NCI-H748 (cell line): ENCODE measurements around the gene NDUFA13.
"Not testable (repeated sequence)": the region's sequence is repeated elsewhere in the genome, so short reads cannot be mapped to it uniquely, and the experiment has no call there.

ENCODE experiments used
- DNase-seq: peaks from one replicate; lab custom pipeline; 2025; ENCODE audit not compliant: unreplicated experiment; lab: John Stamatoyannopoulos, UW

The NDUFA13 gene

DNA sequence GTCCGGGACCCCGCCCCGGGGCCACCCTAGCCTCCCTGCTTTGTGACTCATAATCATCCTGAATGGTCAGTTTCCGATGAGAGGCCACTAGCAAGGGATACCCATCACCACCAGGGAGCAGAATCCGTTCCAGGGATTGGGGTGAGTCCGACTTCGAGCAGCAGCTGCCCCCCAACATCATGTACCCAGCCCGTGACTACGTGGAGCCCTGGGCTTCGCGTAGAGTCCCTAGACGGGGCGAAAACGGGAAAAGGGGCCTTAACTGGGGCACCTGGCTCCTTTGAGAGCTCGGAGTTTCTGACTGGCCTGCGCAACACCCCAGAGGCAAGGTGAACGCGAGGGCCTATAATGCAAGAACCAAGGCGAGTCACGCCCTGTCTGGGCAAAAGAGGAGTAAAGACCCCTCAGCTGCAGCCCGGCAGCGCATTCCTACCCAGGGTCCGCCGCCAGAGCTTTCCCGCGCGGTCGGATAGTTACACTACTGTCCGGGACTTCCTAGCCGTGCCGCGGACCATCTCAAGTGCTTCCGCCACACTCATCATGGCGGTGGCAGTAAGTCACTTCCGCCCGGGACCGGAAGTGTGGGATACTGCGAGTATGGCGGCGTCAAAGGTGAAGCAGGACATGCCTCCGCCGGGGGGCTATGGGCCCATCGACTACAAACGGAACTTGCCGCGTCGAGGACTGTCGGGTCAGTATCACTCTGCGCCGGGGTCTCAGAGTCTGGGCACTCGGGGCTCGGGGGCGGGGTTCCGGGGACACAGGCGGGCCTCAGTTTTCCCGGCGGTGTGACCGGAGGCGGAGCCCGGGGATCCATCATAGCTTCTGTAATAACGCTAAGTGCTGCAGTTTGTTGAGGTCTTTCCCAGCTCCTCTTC is at the start of gene NDUFA13:
Gene NDUFA13, plus strand, starts transcription at position 584 of the 878 bp plus-strand sequence. Its CDS starts 14 bp downstream, at position 598.
- DNase-seq, result peak; percentile 91

DNA sequence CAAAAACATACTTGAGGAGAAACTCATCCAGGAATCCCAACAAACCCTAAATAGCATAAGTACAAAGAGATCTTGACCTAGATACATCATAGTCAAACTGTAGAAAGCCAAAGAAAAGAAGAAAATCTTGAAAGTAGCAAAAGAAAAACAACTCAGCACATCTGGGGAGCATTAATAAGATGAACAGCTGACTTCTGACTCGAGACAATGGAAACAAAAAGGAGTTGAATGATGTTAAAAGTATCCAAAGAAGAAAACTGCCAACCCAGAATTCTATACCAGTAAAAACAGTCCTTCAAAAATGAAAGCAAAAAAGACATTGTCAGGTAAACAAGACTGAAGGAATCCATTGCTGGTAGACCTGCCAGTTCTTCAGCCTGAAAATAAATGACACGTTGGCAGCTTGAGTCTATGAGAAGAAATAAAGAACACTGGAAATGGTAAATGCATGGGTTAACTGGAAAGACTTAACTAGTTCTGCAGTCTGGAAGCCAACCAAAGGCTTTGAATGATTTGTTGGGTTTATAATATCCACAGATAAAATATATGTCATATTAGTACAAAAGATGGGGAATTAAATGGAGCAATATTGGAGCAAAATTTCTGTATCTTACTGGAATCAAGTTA is 47.5 kb upstream of the NDUFA13 start:
- DNase-seq, result no peak

DNA sequence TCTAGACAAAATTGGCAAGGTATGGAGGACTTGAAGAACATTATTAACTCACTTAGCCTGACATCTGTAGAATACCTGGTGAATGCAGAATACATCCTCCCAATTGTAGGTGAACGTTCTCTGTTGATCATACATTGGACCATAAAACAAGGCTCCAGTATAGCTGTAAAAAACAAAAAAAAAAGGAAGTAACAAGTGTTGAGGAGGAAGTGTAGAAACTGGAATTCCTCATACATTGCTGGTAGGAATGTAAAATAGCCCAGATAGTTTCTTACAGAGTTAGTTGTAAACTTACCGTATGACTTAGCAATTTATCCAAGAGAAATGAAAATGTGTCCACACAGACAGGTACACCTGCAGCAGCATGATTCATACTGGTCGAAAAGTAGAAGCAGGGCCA is 45.4 kb upstream of the NDUFA13 start:
- DNase-seq, result no peak

DNA sequence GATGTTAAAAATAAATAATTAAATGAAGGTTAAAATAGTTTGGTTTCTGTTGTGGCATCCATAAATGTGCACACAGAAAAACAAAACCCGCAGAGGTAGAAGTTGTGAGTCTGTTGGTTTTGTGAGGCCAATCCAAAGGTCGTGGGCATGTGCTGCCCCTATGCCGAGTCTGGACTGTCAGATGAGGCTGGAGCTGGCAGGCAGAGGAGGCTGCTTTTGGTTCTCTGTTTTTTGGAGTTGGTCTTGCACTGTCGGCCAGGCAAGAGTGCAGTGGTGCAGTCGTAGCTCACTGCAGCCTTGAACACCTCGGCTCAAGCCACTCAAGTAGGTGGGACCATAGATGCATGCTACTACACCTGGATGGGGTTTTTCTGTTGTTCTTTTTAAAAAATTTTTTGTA is 44.3 kb upstream of the NDUFA13 start:
- DNase-seq, result no peak

DNA sequence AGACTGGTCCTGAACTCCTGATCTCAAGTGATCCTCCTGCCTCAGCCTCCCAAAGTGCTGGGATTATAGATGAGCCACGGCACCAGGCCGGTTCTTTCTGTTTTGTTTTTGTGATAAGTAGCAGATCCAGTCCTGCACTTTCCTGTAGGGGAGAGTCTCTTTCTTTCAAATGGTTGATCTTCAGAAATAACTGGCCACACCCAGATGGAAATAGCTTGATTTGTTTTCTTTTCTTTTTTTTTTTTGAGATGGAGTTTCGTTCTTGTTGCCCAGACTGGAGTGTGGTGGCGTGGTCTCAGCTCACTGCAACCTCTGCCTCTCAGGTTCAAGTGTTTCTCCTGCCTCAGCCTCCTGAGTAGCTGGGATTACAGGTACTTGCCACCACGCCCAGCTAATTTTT is 43.9 kb upstream of the NDUFA13 start:
- not testable (repeated sequence) for DNase-seq

DNA sequence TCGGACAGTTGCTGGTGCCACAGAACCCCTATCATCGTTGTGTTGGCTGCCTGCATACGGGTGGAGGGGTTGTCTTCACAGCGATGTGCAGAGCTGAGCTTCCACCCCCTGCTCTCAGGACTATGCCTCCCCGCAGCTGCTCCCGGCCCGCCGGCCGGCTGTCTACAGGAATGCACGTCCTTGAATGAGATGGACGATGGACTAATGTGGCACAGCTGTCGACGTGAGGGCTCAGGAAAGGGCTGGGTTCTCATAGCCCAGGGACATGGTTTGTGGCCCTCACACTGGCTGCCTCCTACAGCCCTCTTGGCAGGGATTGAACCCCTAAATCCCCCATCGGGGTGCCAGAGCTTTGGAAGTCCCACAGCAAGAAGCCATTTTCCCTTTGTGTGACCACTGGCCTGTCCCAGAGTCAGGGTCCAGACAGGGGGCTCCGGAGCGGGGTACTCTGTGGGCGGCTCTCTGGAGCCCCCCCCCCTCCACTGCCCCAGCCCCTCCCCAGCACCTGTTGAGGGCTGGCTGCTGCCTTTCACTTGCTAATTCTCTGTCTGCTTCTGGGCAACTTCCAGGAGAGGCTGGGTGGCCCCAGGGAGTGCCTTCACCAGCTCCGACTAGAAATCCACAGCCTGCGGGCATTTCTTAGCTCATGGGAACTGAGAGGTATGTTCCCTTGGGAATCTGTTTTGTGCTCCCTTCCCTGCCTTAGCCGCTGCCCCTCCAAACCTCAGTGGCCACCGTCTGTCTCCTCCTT is 40.8 kb upstream of the NDUFA13 start:
- DNase-seq, result no peak

DNA sequence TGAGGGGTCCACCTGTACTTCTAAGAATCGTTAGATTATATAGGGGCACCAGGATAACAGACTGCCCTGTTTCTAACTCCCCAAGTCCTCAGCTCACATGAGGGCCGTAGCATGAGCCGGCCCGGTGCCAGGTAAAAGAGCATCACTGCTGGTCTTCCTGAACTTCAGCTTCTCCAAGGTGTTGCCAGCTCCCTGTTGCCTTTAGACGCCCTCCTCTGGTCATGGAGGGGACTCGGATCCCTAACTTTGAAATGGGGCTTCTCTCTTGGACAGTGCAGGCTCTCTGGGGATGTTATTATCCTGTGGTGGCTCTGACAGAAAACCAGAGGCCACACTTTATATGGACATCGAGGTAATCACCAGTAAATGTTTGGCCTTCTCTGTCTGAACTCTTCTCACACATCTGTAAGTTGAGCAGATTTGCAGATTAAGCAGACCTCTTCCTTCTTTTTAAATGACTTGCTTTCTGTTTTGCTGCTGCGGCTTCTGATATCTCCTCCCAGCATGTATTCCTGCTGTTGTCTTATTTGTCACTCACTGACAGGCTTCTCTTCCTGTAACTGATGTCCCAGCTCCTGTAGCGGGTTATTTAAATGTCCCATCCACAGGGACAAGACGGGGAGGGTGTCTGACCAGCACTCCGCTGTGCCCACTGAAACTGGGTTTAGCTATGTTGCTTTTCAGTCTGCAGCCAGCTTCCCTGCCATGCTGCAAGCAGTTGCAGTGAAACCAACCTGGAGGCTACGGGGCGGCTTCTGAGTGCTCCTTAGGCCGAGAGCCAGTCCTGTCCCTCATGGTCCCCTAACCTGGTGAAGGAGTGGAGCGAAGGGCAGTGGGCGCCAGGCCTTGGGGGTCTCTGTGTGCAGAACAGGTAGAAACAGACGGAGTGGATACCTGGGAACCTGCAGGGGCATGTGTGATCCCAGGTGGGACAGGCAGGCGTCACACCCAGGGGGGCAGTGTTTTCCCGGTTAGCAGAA is 39.9 kb upstream of the NDUFA13 start:
- no peak for DNase-seq

DNA sequence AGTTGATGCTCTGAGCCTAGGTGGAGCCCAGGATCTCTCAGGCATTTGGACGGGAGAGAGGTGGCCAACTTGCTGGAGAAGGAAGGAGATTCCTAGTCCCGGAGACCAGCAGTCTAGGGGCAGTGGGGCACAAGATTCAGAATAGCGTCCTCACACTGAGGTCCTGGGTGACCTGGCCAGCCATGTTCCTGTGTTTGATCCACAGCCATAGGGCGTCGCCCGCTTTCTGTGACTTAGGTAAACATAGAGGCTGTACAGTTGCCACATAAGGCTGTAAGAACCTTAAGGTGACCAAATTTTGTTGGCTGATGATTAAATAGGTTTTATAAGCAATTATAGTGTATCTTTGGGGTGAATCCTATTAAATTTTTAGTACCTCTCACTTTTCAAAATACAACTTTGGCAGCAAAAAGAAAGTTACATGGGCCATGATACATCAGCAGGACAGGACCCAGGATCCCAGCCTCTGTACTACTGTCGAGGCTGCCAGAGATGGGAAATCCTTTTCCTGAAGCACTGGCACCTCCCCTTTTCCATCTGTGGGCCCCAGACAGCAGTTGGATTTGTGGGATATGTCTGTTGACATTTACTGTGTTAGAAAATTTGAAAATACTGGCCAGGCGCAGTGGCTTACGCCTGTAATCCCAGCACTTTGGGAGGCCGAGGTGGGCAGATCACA is 38.2 kb upstream of the NDUFA13 start:
- DNase-seq, result peak; percentile 42

DNA sequence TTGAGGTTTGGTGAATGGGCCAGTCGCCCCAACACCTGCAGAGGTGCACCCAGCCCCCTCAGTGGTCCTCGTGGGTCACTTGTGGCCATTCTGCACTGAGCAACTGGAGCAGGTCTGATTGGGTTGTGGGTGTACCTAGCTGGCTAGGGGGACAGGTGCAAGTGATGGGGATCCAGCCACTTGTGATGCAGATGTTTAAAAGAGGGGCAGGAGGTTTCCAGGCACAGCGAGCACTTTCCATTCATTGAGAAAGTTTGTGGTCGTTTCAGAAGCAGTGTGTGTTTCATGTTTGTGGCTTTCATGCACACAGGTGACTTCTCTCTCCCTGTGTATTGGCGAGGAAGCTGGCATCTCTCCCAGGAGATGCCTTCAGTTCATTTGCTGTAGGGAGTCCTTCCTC is 35.3 kb upstream of the NDUFA13 start:
- no peak for DNase-seq

DNA sequence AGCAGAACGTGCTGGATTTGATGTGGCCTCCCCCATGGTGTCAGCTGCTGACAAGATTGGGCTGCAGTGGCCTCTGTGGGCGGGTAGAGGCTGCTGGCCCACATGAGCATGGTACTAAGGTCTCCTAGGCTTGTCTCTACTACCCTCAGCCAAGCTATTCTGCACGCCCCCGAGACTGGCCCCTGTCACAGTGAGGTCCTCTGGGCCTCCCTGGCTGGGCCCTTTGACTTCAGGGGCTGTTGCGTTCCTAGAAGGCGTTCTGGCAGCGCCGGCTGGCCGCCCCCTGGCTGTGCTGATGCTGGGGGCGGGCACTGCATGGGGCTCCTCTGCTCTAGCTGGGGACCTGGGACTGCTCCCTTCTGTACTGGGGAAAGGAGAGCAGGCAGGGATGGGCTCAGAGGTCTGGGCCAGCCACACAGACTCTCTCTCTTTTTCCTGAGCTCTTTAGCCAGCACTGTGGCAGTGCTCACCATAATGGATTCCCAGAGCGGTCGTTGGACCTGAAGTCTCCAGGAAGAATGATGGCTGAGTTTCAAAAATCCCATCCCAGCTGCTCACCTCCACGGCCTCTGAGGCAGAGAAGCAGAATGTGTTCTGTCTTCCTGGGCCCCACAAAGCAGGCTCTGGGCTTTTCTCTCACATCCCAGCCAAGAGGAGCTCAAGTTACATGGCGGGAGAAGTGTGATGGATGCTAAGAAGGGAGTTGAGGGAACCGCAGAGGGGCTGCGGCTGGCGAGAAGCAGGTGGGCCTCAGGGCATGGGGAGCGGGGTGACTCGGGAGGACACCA is 33.0 kb upstream of the NDUFA13 start:
- DNase-seq, result no peak

DNA sequence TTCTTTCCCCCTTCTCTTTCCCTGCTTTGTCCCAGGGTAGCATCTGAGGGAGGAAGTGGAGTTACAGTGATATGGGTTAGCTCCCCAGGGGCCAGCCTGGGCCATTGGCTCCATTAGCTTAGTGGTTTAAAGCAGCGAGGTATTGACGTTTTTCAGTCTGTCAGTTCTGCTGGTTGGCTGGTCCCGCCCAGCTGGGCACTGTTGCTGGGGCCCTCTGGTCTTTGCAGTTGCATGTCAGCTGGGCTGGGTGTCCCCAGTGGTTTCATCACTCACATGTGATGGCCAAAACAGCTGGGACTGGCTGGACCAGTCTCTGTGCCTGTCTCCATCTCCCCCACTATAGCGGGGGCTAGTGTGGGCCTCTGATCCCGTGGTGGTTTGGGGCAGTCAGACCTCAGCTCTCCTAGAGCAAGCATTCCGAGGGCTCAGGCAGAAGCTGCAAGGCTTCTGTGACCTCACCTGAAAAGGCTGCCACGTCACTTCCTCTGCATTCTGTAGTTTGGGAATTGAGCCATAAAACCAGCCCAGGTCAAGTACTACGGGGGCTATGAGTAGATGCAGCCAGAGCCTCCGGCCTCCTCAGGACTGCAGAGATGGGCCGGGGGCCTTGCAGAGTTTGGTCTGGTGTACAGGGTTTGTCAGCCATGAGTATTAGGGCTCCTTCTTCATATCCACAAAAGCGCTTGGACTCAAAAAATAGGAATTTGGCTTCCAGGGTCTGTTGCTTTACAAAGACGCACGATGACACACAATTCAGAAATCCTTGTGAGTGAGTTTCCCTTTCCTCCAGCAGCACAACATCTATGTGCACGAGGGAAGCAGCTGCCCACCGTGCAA is 30.6 kb upstream of the NDUFA13 start:
- no peak for DNase-seq

DNA sequence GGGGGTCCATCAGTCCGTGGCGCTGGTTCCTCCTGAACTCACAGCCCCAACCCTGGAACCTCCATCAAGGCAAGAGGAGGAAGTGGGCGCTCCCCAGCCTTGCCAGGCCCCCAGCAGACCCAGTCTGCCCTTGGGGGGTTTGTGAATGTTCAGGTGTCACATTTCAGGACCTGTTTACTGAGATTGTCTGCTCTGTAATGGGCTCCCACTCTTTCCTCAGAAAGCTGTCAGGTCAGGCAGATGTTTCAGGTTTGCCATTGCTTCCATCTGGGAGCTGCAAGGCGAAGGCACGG is 30.1 kb upstream of the NDUFA13 start:
- no peak for DNase-seq

DNA sequence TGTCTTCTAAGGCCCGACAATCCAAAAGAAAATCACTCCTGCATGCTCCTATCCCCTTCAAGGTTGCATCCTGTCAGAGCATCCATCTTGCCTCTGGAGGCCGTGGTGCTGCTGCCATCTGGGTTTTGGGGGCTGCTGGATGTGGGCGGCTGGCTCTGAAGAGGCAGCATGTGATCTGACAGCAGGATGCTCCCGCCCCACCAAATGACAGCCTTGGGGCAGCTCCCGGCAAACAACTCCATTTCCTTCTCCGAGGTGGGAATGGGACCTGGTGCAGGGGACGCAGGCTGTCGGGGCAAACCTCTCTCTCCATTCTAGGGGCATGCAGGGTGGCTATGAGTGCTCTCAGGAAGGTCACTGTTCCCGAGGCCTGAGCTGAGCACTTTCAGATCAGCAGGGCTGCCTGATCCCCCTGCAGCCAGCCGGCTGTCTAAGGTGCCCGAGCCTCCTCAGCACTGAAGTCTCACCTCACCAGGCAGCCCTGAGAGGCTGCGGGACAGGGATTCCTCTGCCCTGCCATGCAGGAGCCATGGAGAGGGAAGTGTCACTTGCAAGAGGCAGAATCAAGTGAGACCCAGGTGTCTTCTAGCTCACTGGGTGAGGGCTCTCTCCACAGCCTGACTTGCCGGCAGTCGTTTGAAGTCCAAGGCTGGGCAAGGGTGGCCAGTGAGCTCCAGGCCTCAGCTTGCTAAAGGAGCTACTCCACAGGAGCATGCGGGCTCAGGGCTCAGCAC is 29.5 kb upstream of the NDUFA13 start:
- no peak for DNase-seq

DNA sequence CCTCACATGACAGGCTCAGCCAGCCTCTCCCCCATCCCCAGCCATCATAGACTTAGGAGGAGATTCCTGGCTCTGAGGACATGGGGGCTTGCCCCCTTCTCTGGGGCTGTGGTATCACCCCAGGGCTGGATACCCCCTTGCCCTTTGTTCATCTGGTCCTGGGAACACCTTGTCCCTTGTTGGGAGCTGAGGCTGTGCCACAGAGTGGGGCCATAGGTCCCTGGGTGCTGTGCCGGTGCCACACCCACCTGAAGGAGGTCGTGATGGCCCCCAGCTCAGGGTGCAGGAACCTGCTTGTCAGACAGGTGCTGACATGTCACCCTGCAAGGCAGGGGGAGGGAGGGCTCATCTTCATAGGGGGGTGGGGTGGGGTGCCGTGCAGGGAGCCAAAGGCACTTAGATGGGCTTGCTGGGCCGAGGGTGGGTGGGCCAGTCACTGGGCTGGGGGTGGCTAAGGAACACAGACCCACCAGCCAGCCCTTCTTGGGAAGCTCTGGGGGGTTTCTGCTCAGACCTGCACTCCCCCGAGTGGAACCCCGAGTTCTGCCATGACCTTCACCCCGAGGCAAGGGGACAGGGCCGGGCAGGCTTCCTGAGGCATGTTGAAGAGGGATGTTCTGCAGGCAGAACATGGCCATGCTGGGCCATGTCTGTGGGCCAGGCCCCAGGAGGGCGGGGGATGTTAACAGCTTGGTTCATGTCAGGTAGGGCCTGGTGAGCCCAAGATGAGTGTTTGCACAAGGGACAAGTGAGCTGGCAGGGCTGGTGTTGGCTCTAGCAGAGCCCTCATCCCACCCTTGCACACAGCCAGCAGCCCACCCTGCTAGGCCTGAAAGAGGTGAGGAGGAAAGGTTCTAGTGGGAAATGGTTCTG is 28.7 kb upstream of the NDUFA13 start:
- no peak for DNase-seq

DNA sequence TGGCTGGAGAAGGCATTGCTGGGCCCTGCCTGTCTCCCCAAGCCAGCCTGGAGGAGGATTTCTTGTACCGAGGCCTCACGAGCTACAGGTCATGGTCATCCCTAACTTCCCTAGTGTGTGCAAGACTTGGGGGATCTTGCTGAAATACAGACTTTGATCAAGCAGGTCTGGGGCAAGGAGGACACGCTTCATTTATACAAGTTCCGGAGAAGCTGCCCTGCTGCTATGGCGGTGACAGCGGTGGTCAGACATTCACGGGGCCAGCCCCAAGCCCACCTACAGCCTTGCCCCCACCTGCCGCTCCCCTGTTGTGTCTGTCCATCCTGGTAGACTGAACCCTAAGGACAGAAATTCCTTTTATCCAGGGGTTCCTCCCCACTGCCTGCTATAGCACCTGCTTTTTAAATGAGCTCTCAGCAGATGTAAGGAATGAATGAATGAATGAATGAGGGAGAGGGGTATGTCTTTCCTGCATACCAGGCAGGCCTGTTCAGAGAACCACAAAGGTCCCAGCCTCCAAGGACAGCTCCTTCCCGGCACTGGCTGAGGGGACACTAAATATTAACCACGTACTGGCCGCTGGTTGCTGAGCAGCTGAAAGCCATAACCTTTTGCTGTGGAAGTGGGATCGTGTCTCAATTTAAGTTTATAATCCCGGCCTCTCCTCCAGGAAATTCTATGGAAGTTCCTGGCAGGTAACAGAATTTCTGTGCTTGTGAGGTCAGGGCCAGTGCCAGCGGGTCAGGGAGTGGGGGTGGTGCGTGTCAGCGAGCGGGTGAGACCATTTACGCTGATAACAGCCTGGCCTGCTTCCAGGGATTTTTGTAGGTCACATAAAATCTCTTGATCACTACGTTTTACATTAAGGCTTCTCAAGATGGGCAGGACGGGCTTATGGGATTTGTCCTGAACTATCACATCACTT is 27.8 kb upstream of the NDUFA13 start:
- DNase-seq, result no peak
